ENCODE measurements around the gene ATXN1. TPM values are rescaled to one million over a fixed set of nuclear protein-coding genes. Genes with fewer than 3 reads are reported as not detected.

ATXN1 gene
- total RNA-seq, 5 donors from 2014 or later (not counting 1 experiment from before 2014, with no cell fraction given), result 65.1 to 101 (median 77.5) TPM

- H3K4me3 Mint-ChIP-seq, result no peak overlapping the region
- peaks cover 2 to 4% (median 4%) of the 10 kb centered on the region in 3 donors for H3K9me3 Mint-ChIP-seq
- H3K36me3 Mint-ChIP-seq, result peaks cover 3% of the 10 kb centered on the region
- Histone ChIP-seq H3K4me1 (ENCODE audit: control insufficient read depth in 1 of 2, extremely low read depth in 1 of 2, insufficient read depth in 2 of 2, low read length in 2 of 2) (peaks cover 2 to 17% of the 10 kb centered on the region in 2 experiments), H3K9me3 (no peaks in the 10 kb centered on the region), H3K27me3 (replicated peaks in 1 of 2; ENCODE audit: control insufficient read depth in 2 of 2, extremely low read depth in 1 of 2, insufficient read depth in 2 of 2, low read length in 1 of 2) (no peaks in the 10 kb centered on the region), H3K4me3 (ENCODE audit: control insufficient read depth in 1 of 2, extremely low read depth in 1 of 2, low read length in 1 of 2) (no peak overlapping the region), H3K36me3 (ENCODE audit: control insufficient read depth in 2 of 2, extremely low read depth in 1 of 2, insufficient read depth in 1 of 2, low read length in 1 of 2) (no peaks in the 10 kb centered on the region), H3K27ac (ENCODE audit: low read length) (no peak overlapping the region)
- ChIA-PET CTCF (interaction anchor here (0.6 to 2.4 kb wide), 10 partner anchors 9 to 1623 kb away, joined by 3 to 11 read pairs (median 4); no protein-coding TSS in a partner anchor), POLR2A (no interaction called here)
- WGBS (ENCODE audit: insufficient coverage), result no CpG with 5 or more reads among the region's 1 CpG
- peaks cover 22 to 28% (median 27%) of the 10 kb centered on the region in 3 donors for H3K4me1 Mint-ChIP-seq
- DNase-seq (no peak), ATAC-seq (replicated peaks in 1 of 4) (no peak)
- no peak overlapping the region for H3K27ac Mint-ChIP-seq
- H3K27me3 Mint-ChIP-seq, result peaks cover 3 to 4% of the 10 kb centered on the region in 2 donors
Measured at GRCh38 chr6:16774437-16774836, 13.2 kb upstream of the ATXN1 start.

GRCh38 chr6:16773362-16773761 lies 12.1 kb upstream of the ATXN1 start:
- peaks cover 3% of the 10 kb centered on the region for H3K36me3 Mint-ChIP-seq
- no peak for DNase-seq
- peaks cover 0 to 4% of the 10 kb centered on the region in 2 donors for H3K27me3 Mint-ChIP-seq
- peaks cover 12 to 25% of the 10 kb centered on the region in 2 experiments for H3K4me1 ChIP-seq (ENCODE audit: control insufficient read depth in 1 of 2, extremely low read depth in 1 of 2, insufficient read depth in 2 of 2, low read length in 2 of 2)
- WGBS (ENCODE audit: insufficient coverage), result no CpG with 5 or more reads among the region's 2 CpGs
- peaks cover 2 to 4% (median 4%) of the 10 kb centered on the region in 3 donors for H3K9me3 Mint-ChIP-seq
- no peaks in the 10 kb centered on the region for H3K36me3 ChIP-seq (ENCODE audit: control insufficient read depth in 2 of 2, extremely low read depth in 1 of 2, insufficient read depth in 1 of 2, low read length in 1 of 2)
- H3K4me3 ChIP-seq (ENCODE audit: control insufficient read depth in 1 of 2, extremely low read depth in 1 of 2, low read length in 1 of 2), result no peak overlapping the region
- peaks cover 32 to 38% (median 38%) of the 10 kb centered on the region in 3 donors for H3K4me1 Mint-ChIP-seq
- H3K27ac Mint-ChIP-seq, result no peak overlapping the region
- H3K9me3 ChIP-seq, result no peaks in the 10 kb centered on the region
- ChIA-PET CTCF (interaction anchor here (0.5 to 1.5 kb wide), 9 partner anchors 11 to 791 kb away, joined by 3 to 5 read pairs (median 3); no protein-coding TSS in a partner anchor), POLR2A (interaction anchor here (0.6 to 1.6 kb wide), 3 partner anchors 10 to 69 kb away, joined by 4 to 6 read pairs (median 5); no protein-coding TSS in a partner anchor)
- H3K27ac ChIP-seq (ENCODE audit: low read length), result no peak overlapping the region
- no peak for ATAC-seq (replicated peaks in 1 of 4)
- H3K27me3 ChIP-seq (replicated peaks in 1 of 2; ENCODE audit: control insufficient read depth in 2 of 2, extremely low read depth in 1 of 2, insufficient read depth in 2 of 2, low read length in 1 of 2), result no peaks in the 10 kb centered on the region
- no peak overlapping the region for H3K4me3 Mint-ChIP-seq

GRCh38 chr6:16770701-16771569 lies 9.7 kb upstream of the ATXN1 start:
- Histone ChIP-seq H3K36me3 (ENCODE audit: control insufficient read depth in 2 of 2, extremely low read depth in 1 of 2, insufficient read depth in 1 of 2, low read length in 1 of 2) (no peaks in the 10 kb centered on the region), H3K4me3 (ENCODE audit: control insufficient read depth in 1 of 2, extremely low read depth in 1 of 2, low read length in 1 of 2) (no peak overlapping the region), H3K4me1 (ENCODE audit: control insufficient read depth in 1 of 2, extremely low read depth in 1 of 2, insufficient read depth in 2 of 2, low read length in 2 of 2) (peaks cover 12 to 28% of the 10 kb centered on the region in 2 experiments), H3K27ac (ENCODE audit: low read length) (no peak overlapping the region), H3K9me3 (no peaks in the 10 kb centered on the region), H3K27me3 (replicated peaks in 1 of 2; ENCODE audit: control insufficient read depth in 2 of 2, extremely low read depth in 1 of 2, insufficient read depth in 2 of 2, low read length in 1 of 2) (no peaks in the 10 kb centered on the region)
- no peaks in the 10 kb centered on the region for H3K9me3 Mint-ChIP-seq
- H3K27ac Mint-ChIP-seq, result peak overlapping the region; percentile 42 to 65
- no peaks in the 10 kb centered on the region for H3K36me3 Mint-ChIP-seq
- DNase-seq (peak; percentile 41 to 89 (median 71)), ATAC-seq (replicated peaks in 1 of 4) (peak; percentile 74 to 81 (median 77))
- H3K4me3 Mint-ChIP-seq, result peak overlapping the region in 2 of 3 donors; percentile 9 to 26
- peaks cover 45 to 57% (median 45%) of the 10 kb centered on the region in 3 donors for H3K4me1 Mint-ChIP-seq
- ChIA-PET POLR2A (interaction anchor here (0.5 to 0.8 kb wide), 4 partner anchors 12 to 1048 kb away, joined by 3 to 8 read pairs (median 6); no protein-coding TSS in a partner anchor), CTCF (interaction anchor here (0.5 to 2.2 kb wide), 28 partner anchors 8 to 1116 kb away, joined by 3 to 21 read pairs (median 3); partner anchors contain the start of genes ATXN1 (in 2 of the 2) and GMPR (in 1 of the 2))
- H3K27me3 Mint-ChIP-seq, result no peaks in the 10 kb centered on the region
- WGBS (ENCODE audit: insufficient coverage), result 100% methylated on average over 2 of the region's 16 CpGs

- peak overlapping the region; percentile 64 for H3K27ac ChIP-seq (ENCODE audit: low read length)
- Mint-ChIP-seq H3K4me3 (no peak overlapping the region), H3K4me1 (peaks cover 45 to 64% (median 53%) of the 10 kb centered on the region in 3 donors), H3K9me3 (no peaks in the 10 kb centered on the region), H3K27ac (peak overlapping the region in 1 of 2 donors; percentile 58), H3K27me3 (no peaks in the 10 kb centered on the region), H3K36me3 (no peaks in the 10 kb centered on the region)
- ATAC-seq (replicated peaks in 1 of 4) (no peak), DNase-seq (no peak)
- no peak overlapping the region for H3K4me3 ChIP-seq (ENCODE audit: control insufficient read depth in 1 of 2, extremely low read depth in 1 of 2, low read length in 1 of 2)
- CTCF ChIA-PET, result interaction anchor here in 1 of 2 donors (0.7 to 1.7 kb wide), 5 partner anchors 22 to 450 kb away, joined by 3 to 9 read pairs (median 4); no protein-coding TSS in a partner anchor
- H3K27me3 ChIP-seq (replicated peaks in 1 of 2; ENCODE audit: control insufficient read depth in 2 of 2, extremely low read depth in 1 of 2, insufficient read depth in 2 of 2, low read length in 1 of 2), result no peaks in the 10 kb centered on the region
- POLR2A ChIA-PET, result interaction anchor here (0.5 to 0.7 kb wide), 2 partner anchors 296 to 1381 kb away, joined by 5 to 13 read pairs; no protein-coding TSS in a partner anchor
- no CpG with 5 or more reads among the region's 5 CpGs for WGBS (ENCODE audit: insufficient coverage)
- no peaks in the 10 kb centered on the region for H3K9me3 ChIP-seq
- peaks cover 12 to 28% of the 10 kb centered on the region in 2 experiments for H3K4me1 ChIP-seq (ENCODE audit: control insufficient read depth in 1 of 2, extremely low read depth in 1 of 2, insufficient read depth in 2 of 2, low read length in 2 of 2)
- no peaks in the 10 kb centered on the region for H3K36me3 ChIP-seq (ENCODE audit: control insufficient read depth in 2 of 2, extremely low read depth in 1 of 2, insufficient read depth in 1 of 2, low read length in 1 of 2)
Measured at GRCh38 chr6:16769986-16770376, 8.7 kb upstream of the ATXN1 start.

- H3K27me3 Mint-ChIP-seq, result no peaks in the 10 kb centered on the region
- no peaks in the 10 kb centered on the region for H3K9me3 ChIP-seq
- peak overlapping the region in 1 of 3 donors; percentile 1 for H3K4me3 Mint-ChIP-seq
- CTCF ChIA-PET, result interaction anchor here in 1 of 2 donors (0.6 to 1.1 kb wide), 5 partner anchors 10 to 447 kb away, joined by 3 to 9 read pairs (median 4); no protein-coding TSS in a partner anchor
- no peaks in the 10 kb centered on the region for H3K36me3 Mint-ChIP-seq
- H3K27ac ChIP-seq (ENCODE audit: low read length), result peak overlapping the region; percentile 64
- DNase-seq, result peak; percentile 32 to 86 (median 64)
- peaks cover 50 to 71% (median 59%) of the 10 kb centered on the region in 3 donors for H3K4me1 Mint-ChIP-seq
- H3K4me3 ChIP-seq (ENCODE audit: control insufficient read depth in 1 of 2, extremely low read depth in 1 of 2, low read length in 1 of 2), result no peak overlapping the region
- peaks cover 12 to 29% of the 10 kb centered on the region in 2 experiments for H3K4me1 ChIP-seq (ENCODE audit: control insufficient read depth in 1 of 2, extremely low read depth in 1 of 2, insufficient read depth in 2 of 2, low read length in 2 of 2)
- H3K27me3 ChIP-seq (replicated peaks in 1 of 2; ENCODE audit: control insufficient read depth in 2 of 2, extremely low read depth in 1 of 2, insufficient read depth in 2 of 2, low read length in 1 of 2), result no peaks in the 10 kb centered on the region
- H3K9me3 Mint-ChIP-seq, result no peaks in the 10 kb centered on the region
- H3K36me3 ChIP-seq (ENCODE audit: control insufficient read depth in 2 of 2, extremely low read depth in 1 of 2, insufficient read depth in 1 of 2, low read length in 1 of 2), result no peaks in the 10 kb centered on the region
- WGBS (ENCODE audit: insufficient coverage), result 0% methylated on average over 3 of the region's 8 CpGs
- peak overlapping the region; percentile 16 to 53 for H3K27ac Mint-ChIP-seq
- peak; percentile 91 to 96 (median 94) for ATAC-seq (replicated peaks in 1 of 4)
- POLR2A ChIA-PET, result interaction anchor here in 1 of 2 donors (0.5 to 0.7 kb wide), 3 partner anchors 24 to 1381 kb away, joined by 3 to 13 read pairs (median 3); no protein-coding TSS in a partner anchor
Measured at GRCh38 chr6:16769131-16769985, 8.1 kb upstream of the ATXN1 start.
